Inflammatory macrophage (primary cell): ENCODE results near the gene AKAP7.
"Not testable (repeated sequence)": the region's sequence is repeated elsewhere in the genome, so short reads cannot be mapped to it uniquely, and the experiment has no call there.

ENCODE experiments used
- DNase-seq, 2 donors: peaks; one replicate each; pipeline ENCODE4 v3.0.0-alpha.2; 2020 to 2022
- total RNA-seq, 18 experiments: gene quantifications; one replicate each; lab custom pipeline; 2026; ENCODE audit warnings: mixed read lengths in 6 of 18, inconsistent platforms in 2 of 18; lab: John Stamatoyannopoulos, UW

The AKAP7 gene
- 3.9 to 12.1 (median 7.7) reads per million in 18 experiments for total RNA-seq

- DNase-seq: peak; percentile 53 to 66
Measured at GRCh38 chr6:131135244-131136020, at the start of gene AKAP7. Gene AKAP7, plus strand, starts transcription at chr6:131135467. Its CDS starts 297 bp downstream, at chr6:131135764.

GRCh38 chr6:131090339-131090738 is 44.9 kb upstream of the AKAP7 start:
- peak in 1 of 2 donors; percentile 9 for DNase-seq

- DNase-seq: not testable (repeated sequence)
Measured at GRCh38 chr6:131091944-131092343, 43.3 kb upstream of the AKAP7 start.

DNA sequence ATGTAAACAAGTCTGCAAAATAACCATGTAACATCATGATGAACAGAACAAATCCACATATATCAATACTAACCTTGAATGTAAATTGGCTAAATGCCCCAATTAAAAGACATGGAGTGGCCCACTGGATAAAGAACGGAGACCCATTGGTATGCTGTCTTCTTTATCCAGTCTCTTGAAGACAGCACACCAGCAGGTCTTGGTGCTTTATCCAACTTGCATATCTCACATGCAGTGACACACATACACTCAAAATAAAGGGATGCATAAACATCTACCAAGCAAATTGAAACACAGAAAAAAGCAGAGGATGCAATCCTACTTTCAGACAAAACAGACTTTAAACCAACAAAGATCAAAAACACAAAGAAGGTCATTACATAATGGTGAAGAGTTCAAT is 41.9 kb upstream of the AKAP7 start:
- DNase-seq: no peak

- no peak for DNase-seq
Measured at GRCh38 chr6:131096786-131097185, 38.5 kb upstream of the AKAP7 start.

DNA sequence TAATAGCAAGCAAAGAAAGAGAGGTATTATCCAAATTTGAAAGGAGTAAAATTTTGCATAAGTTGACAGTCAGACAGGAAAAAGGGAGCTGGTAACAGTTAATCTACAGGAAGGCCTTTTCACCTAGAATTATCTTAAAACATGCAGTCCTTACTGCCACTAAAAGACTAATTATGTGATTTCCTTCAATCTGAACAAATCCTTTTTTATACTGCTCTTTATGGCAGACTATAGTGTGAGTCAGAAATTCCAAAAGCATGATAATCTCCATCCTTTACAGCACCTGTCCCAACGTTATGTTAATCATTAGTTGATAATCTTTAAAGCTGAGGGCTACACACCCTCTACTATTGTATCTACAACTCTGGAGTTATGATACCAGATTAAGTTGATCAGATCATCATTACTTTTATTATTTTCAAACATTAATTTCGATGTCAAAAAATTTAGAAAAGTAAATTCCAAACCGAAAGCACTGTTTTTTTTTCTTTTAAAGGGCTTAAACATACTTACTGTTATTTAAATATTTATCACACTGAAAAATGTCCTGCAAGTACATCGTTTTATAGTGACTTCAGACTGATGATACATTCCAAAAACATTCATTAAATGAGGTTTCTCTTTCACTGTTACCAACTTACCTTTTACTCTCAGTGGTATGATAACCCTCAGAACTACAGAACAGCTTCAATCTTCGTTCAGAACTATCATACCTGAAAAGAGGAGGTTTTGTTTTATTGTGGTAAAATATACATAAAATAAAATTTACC is 33.2 kb upstream of the AKAP7 start:
- DNase-seq: no peak

- DNase-seq: no peak
Measured at GRCh38 chr6:131103296-131103695, 32.0 kb upstream of the AKAP7 start.

- no peak for DNase-seq
Measured at GRCh38 chr6:131103901-131104300, 31.4 kb upstream of the AKAP7 start.

GRCh38 chr6:131107151-131107550 is 28.1 kb upstream of the AKAP7 start:
- no peak for DNase-seq

- no peak for DNase-seq
Measured at GRCh38 chr6:131112249-131112648, 23.0 kb upstream of the AKAP7 start.

- no peak for DNase-seq
Measured at GRCh38 chr6:131115651-131116050, 19.6 kb upstream of the AKAP7 start.

DNA sequence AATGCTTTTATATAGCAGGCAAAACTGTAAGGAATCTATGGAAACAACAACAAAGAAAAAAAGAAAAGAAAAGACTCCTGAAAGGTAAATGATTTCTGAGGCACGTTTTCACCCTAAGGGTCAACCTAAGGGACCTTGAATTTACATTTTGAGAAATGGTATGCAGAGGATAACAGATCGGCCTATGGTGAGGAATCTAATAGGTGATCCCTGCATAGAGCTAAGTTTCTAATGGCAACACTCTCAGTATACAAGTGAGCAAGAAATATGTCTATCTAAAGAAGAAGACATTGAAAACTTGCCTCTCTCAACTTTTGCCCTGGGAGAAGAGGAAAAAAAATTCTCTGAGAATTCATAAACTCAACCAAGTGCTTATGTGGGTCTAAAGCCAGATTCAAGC is 18.9 kb upstream of the AKAP7 start:
- DNase-seq: no peak

DNA sequence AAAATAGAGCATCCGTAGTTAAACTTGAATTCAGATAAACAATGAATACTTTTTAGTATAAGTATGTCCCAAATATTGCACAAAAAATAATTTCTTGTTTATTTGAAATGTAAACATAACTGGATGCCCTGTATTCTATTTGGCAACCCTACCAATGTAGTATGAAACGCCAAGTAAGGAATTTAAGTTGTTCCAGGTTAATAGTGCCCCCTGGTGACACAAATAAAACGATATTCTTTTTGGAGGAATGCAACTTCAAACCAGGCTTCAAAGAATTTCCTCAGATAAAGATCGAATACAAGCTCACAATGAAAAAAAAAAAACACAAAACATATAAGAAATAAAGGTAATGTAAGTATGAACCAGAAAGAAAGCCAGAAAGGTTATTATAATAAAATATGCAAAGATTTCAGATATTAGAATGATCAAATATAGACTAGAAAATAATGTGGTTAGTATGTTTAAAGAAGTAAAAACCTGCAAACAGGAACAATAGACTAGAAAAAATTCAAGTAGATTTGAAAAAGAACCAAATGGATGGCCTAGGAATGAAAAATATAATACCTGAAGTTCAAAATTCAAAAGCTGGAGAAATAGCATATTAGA is 18.4 kb upstream of the AKAP7 start:
- peak; percentile 66 to 74 for DNase-seq

GRCh38 chr6:131117878-131118277 is 17.4 kb upstream of the AKAP7 start:
- DNase-seq: peak in 1 of 2 donors; percentile 37

GRCh38 chr6:131122007-131122406 is 13.3 kb upstream of the AKAP7 start:
- no peak for DNase-seq

DNA sequence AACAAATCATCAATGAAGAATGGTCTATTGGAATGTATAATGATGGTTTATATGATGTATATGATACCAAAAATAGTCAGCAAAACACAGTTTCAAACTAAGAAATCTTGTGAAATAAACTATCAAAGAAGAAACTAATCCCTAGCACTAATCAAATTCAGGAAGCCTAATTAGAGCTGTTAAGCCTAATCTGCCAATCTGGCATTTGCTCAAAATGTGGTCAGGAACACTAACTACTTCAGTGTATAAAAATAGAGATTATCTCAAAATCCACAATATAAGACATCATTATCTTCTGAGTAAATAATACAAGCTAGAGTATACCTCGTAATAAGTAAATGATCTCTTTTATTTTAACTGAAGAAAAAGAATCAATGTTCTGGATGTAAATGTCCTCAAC is 12.8 kb upstream of the AKAP7 start:
- no peak for DNase-seq

- no peak for DNase-seq
Measured at GRCh38 chr6:131124336-131125071, 10.8 kb upstream of the AKAP7 start.

GRCh38 chr6:131125431-131125830 is 9.8 kb upstream of the AKAP7 start:
- no peak for DNase-seq

GRCh38 chr6:131129689-131130553 is 5.3 kb upstream of the AKAP7 start:
- peak; percentile 13 to 21 for DNase-seq

DNA sequence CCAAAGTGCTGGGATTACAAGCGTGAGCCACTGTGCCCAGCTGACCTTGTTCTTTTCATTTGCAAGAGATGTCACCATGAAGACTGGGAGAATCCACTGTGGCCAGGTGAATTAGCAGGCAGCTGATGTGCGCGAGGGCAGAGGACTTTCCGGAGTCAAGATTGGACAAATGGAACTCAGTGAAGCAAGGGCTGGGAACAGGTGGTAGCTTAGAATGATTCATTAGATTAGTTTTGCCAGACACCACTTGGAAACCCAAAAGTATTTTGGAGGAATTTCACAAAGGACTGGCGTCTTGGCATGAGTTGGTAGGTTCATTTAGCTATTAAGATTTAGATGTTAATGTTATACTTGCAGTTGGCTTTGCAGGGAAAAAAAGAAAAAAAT is 4.7 kb upstream of the AKAP7 start:
- DNase-seq: no peak

GRCh38 chr6:131132360-131132759 is 2.9 kb upstream of the AKAP7 start:
- DNase-seq: no peak
